ENCODE measurements around the gene GNG5. TPM values are rescaled to one million over a fixed set of nuclear protein-coding genes. Genes with fewer than 3 reads are reported as not detected.
A peak's percentile ranks its signal among the peaks of the same experiment; 100 is the strongest.

Gene GNG5
- total RNA-seq, result 100 to 1,000 TPM; 128 to 132 TPM

DNA sequence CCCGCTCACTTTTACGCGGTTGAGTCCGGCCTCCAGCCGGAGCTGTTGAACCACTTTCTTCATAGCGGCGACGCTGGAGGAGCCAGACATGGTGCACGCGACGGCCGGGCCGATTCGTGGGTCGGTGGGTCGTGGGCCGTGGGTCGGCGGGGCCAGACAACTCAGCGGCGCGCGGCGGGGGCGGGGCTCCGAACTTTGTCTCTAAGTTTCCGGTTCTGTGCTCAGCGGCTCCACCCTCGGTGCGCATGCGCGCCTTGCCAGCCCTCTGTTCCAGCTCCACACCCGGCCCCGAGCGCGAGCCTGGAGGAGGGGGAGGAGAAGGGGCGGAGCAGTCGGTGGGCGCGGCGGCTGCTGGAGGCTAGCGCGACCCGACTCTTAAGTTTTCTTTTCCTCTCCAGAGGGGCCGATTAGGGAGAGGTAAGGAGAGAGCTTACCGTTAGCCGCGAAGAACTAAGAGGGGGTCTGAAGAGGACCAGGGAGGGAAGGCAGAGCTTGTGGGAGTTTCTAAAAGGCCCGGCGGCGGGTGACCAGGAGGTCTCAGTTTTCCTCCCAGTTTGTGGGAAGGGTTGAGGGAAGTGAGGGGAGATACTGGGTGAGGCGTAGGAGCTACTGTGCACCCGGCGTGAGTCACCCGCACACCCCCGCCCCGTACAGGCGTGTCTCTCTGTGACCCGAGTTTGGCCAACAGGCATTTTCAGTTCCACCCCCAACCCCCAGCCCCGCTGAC, at the start of gene GNG5, which contains the start of gene SPATA1:
Gene GNG5, minus strand, starts transcription at position 580 of the 727 bp plus-strand sequence. Its CDS starts 490 bp downstream, at position 90.
Gene SPATA1, plus strand, starts transcription at position 385 of the 727 bp plus-strand sequence. CDS start 9,974 bp downstream, outside the sequence.
- peaks cover 25% of the 10 kb centered on the region for H3K36me3 Mint-ChIP-seq (ENCODE audit: low read depth)
- intact Hi-C loops (cut with micrococcal nuclease), result loop anchor here (1.0 to 10.0 kb wide), 12 partner anchors 27 to 769 kb away; partner anchors contain the start of genes MCOLN2, PRKACB, RPF1 and SSX2IP
- H3K4me1 Mint-ChIP-seq (ENCODE audit: low read depth), result peaks cover 27% of the 10 kb centered on the region
- peak within 1 kb of the TSS; percentile 100 for H3K4me3 Mint-ChIP-seq
- H3K27ac Mint-ChIP-seq, result peak within 1 kb of the TSS; percentile 98
- H3K9me3 Mint-ChIP-seq, result peaks cover 16% of the 10 kb centered on the region
- CTCF ChIA-PET, result interaction anchor here (1.1 to 1.9 kb wide), 8 partner anchors 17 to 439 kb away, joined by 3 to 7 read pairs (median 4); no protein-coding TSS in a partner anchor
- peak; percentile 97 for DNase-seq
- no peaks in the 10 kb centered on the region for H3K27me3 Mint-ChIP-seq (ENCODE audit: low read depth)

DNA sequence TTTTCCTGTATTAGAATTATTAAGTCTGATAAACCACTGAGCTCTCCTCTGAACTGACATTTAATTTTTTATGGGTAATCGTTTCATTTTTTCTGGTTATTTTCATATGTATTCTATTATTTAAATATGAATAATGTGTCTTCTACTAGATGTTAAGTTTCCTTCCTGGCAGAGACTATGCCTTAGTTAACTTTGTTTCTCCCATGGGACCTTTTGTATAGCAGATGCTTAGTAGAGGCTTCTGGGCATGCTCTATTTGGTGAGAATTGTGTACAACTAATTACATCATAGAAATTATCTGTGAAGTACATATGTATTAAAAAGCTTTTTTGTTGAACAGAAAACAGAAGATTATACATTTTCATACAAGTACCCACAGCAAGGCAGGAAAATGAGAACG, 44.4 kb upstream of the GNG5 start:
- intact Hi-C loops (cut with micrococcal nuclease), result no loop called here
- no peaks in the 10 kb centered on the region for H3K27me3 Mint-ChIP-seq (ENCODE audit: low read depth)
- no peaks in the 10 kb centered on the region for H3K9me3 Mint-ChIP-seq
- CTCF ChIA-PET, result no interaction called here
- H3K4me1 Mint-ChIP-seq (ENCODE audit: low read depth), result no peaks in the 10 kb centered on the region
- peaks cover 4% of the 10 kb centered on the region for H3K36me3 Mint-ChIP-seq (ENCODE audit: low read depth)
- no peak overlapping the region for H3K27ac Mint-ChIP-seq
- no peak overlapping the region for H3K4me3 Mint-ChIP-seq
- no peak for DNase-seq

DNA sequence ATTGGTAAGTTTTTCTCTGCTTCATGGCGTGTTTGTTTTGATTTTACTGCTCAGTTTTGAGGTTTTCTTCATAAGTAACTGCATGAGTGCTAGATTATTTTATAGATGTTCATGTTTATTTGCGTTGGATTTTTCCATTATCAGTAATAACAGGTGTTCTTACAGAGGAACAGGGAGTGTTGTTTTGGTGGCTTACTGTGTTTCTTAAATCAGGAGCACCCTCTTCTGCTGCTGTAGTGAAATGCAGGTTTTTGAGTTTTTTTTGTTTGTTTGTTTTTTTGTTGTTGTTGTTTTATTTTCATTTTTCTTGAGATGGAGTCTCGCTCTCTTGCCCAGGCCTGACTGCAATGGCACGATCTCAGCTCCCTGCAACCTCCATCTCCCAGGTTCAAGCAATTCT, 35.3 kb upstream of the GNG5 start:
- no peaks in the 10 kb centered on the region for H3K27me3 Mint-ChIP-seq (ENCODE audit: low read depth)
- CTCF ChIA-PET, result interaction anchor here (0.8 to 1.4 kb wide), 2 partner anchors 85 to 104 kb away, joined by 3 to 4 read pairs; no protein-coding TSS in a partner anchor
- no peak overlapping the region for H3K4me3 Mint-ChIP-seq
- peaks cover 12% of the 10 kb centered on the region for H3K4me1 Mint-ChIP-seq (ENCODE audit: low read depth)
- H3K27ac Mint-ChIP-seq, result no peak overlapping the region
- DNase-seq, result no peak
- no peaks in the 10 kb centered on the region for H3K9me3 Mint-ChIP-seq
- H3K36me3 Mint-ChIP-seq (ENCODE audit: low read depth), result peaks cover 5% of the 10 kb centered on the region
- intact Hi-C loops (cut with micrococcal nuclease), result loop anchor here (1.0 kb wide), 1 partner anchor 99 kb away; no protein-coding TSS in a partner anchor

DNA sequence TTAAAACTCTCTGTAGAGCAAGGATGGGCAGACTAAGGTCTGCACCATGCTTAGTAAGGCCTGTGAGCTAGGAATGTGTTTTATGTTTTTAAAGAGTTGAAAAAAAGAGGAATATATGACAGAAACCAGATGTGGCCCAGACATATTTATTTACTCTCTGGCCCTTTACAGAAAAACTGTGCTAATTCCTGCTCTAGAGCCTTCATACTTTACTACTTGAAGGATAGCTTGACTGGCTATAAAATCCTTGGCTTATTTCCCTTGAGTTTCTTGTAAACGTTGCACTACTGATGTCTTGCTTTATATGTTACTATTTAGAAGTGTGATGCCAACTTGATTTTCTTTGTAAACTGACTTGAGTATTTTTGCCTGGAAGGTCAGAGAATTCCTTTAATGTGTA, 34.4 kb upstream of the GNG5 start:
- Mint-ChIP-seq H3K9me3 (no peaks in the 10 kb centered on the region), H3K27ac (no peak overlapping the region), H3K36me3 (ENCODE audit: low read depth) (peaks cover 5% of the 10 kb centered on the region), H3K27me3 (ENCODE audit: low read depth) (no peaks in the 10 kb centered on the region), H3K4me3 (no peak overlapping the region), H3K4me1 (ENCODE audit: low read depth) (peaks cover 12% of the 10 kb centered on the region)
- CTCF ChIA-PET, result interaction anchor here (0.6 to 1.8 kb wide), 2 partner anchors 11 to 80 kb away, joined by 3 to 6 read pairs; no protein-coding TSS in a partner anchor
- no peak for DNase-seq
- intact Hi-C loops (cut with micrococcal nuclease), result loop anchor here (1.0 kb wide), 1 partner anchor 98 kb away; no protein-coding TSS in a partner anchor

DNA sequence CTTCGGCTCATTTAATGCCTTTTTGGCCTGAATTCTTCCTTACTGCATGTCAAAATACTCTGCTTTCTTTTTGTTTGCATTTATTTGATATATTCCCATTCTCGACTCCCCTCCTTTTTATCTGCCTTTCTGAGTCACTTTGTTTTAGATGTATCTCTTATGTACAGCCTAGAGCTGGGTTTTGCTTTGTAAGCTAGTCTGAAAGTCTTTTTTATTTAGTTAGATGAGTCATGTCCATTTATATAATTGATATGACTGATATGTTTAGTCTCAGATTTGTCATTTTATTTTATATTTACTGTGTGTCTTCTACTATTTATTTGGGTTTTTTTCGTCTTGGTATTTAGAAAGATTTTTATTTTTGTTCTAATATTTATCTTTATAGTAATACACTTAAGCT, 33.6 kb upstream of the GNG5 start:
- no peaks in the 10 kb centered on the region for H3K27me3 Mint-ChIP-seq (ENCODE audit: low read depth)
- CTCF ChIA-PET, result interaction anchor here (1.8 kb wide), 1 partner anchor 81 kb away, joined by 6 read pairs; no protein-coding TSS in a partner anchor
- peaks cover 12% of the 10 kb centered on the region for H3K4me1 Mint-ChIP-seq (ENCODE audit: low read depth)
- DNase-seq, result no peak
- H3K36me3 Mint-ChIP-seq (ENCODE audit: low read depth), result peaks cover 5% of the 10 kb centered on the region
- intact Hi-C loops (cut with micrococcal nuclease), result loop anchor here (10.0 kb wide), 1 partner anchor 605 kb away; no protein-coding TSS in a partner anchor
- H3K27ac Mint-ChIP-seq, result no peak overlapping the region
- H3K9me3 Mint-ChIP-seq, result no peaks in the 10 kb centered on the region
- no peak overlapping the region for H3K4me3 Mint-ChIP-seq

DNA sequence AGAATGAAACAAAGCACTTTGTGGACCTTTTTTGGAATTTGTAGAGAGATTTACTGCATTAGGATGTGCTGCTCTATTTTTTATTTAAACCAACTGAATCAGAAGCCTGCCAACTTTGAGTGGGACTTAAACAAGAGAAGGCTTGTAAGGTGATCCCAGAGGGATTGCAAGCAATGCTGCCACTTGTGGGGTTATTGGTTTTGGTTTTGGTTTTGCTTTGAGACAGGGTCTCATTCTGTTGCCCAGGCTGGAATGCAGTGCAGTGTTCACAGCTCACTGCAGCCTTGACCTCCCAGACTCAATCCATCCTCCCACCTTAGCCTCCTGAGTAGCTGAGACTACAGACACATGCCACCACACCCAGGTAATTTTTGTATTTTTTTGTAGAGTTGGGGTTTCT, 32.2 kb upstream of the GNG5 start:
- no peak overlapping the region for H3K4me3 Mint-ChIP-seq
- CTCF ChIA-PET, result no interaction called here

DNA sequence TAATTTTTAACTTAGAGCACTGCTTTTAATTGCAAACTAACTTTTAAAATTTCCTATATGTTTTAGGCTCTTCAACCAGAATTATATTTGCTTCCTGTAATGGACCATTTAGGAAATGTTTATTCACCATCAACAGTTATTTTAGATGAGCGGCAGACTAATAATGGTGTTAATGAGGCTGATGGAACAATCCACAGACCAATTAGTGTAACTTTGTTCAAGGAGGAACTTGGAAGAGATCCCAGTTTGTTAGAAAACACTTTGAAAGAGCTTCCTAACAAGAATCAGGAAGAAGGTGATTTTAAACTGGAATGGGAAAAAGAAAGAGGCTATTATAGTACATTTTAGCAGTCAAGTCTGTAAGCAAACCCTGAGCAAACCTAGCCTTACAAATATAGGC, 19.4 kb upstream of the GNG5 start:
- Mint-ChIP-seq H3K36me3 (ENCODE audit: low read depth) (peaks cover 3% of the 10 kb centered on the region), H3K9me3 (peaks cover 2% of the 10 kb centered on the region), H3K27me3 (ENCODE audit: low read depth) (no peaks in the 10 kb centered on the region), H3K4me1 (ENCODE audit: low read depth) (no peaks in the 10 kb centered on the region), H3K27ac (no peak overlapping the region), H3K4me3 (no peak overlapping the region)
- intact Hi-C loops (cut with micrococcal nuclease), result no loop called here
- CTCF ChIA-PET, result no interaction called here
- no peak for DNase-seq

More for the DNA sequence above, 32.2 kb upstream of the GNG5 start:
- Mint-ChIP-seq H3K9me3 (no peaks in the 10 kb centered on the region), H3K4me1 (ENCODE audit: low read depth) (peaks cover 12% of the 10 kb centered on the region), H3K27ac (no peak overlapping the region), H3K36me3 (ENCODE audit: low read depth) (peaks cover 5% of the 10 kb centered on the region), H3K27me3 (ENCODE audit: low read depth) (no peaks in the 10 kb centered on the region)
- intact Hi-C loops (cut with micrococcal nuclease), result loop anchor here (10.0 kb wide), 1 partner anchor 604 kb away; no protein-coding TSS in a partner anchor
- no peak for DNase-seq

DNA sequence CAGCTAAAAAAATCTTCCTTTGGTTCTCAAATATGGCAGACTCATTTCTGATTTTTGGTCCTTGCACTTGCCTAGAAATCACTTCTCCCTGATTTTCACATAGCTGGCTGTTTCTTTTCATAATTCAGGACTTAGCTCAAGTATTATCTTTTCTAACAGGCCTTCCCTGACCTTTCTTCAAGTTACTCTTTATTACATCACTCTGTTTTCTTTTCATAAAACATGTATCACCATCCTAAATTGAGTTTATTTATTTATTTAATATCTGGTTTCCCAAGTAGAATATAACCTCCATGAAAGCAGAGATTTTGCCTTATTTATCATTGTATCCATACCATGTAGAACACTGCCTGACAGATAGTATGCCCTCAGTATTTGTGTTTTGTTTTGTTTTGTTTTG, 18.2 kb upstream of the GNG5 start:
- Mint-ChIP-seq H3K27me3 (ENCODE audit: low read depth) (no peaks in the 10 kb centered on the region), H3K4me1 (ENCODE audit: low read depth) (no peaks in the 10 kb centered on the region), H3K27ac (no peak overlapping the region), H3K4me3 (no peak overlapping the region), H3K36me3 (ENCODE audit: low read depth) (peaks cover 3% of the 10 kb centered on the region), H3K9me3 (peaks cover 2% of the 10 kb centered on the region)
- CTCF ChIA-PET, result no interaction called here
- intact Hi-C loops (cut with micrococcal nuclease), result no loop called here
- no peak for DNase-seq

DNA sequence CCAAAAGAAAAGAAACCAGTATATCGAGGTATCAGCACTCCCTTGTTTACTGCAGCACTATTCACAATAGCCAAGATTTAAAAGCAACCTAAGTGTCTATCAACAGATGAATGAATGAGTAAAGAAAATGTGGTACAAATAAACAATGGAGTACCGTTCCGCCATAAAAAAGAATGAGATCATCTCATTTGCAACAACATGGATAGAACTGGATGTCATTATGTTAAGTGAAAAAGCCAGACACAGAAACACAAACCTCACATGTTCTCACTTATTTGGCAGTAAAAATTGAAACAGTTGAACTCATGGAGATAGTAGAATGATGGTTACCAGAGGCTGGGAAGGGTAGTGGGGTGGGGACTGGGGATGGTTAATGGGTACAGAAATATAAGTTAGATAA, 4.3 kb upstream of the GNG5 start:
- Mint-ChIP-seq H3K9me3 (peaks cover 16% of the 10 kb centered on the region), H3K4me1 (ENCODE audit: low read depth) (no peaks in the 10 kb centered on the region), H3K36me3 (ENCODE audit: low read depth) (peaks cover 7% of the 10 kb centered on the region), H3K27ac (no peak overlapping the region), H3K27me3 (ENCODE audit: low read depth) (no peaks in the 10 kb centered on the region), H3K4me3 (no peak overlapping the region)
- DNase-seq, result no peak
- CTCF ChIA-PET, result interaction anchor here (0.8 kb wide), 1 partner anchor 110 kb away, joined by 3 read pairs; no protein-coding TSS in a partner anchor
- intact Hi-C loops (cut with micrococcal nuclease), result no loop called here

DNA sequence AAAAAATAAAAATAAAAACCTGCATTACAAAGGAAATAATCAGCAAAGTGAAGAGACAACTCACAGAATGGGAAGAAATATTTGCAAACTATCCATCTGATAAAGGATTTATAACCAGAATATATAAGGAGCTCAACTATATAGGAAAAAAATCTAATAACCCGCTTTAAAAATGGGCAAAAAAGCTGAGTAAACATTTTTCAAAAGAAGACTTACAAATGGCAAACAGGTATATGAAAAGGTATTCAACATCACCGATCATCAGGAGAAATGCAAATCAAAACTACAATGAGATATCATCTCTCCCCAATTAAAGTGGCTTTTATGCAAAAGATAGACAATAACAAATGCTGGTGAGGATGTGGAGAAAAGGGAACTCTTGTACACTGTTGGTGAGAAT, 3.8 kb upstream of the GNG5 start:
- peaks cover 16% of the 10 kb centered on the region for H3K9me3 Mint-ChIP-seq
- H3K27ac Mint-ChIP-seq, result no peak overlapping the region
- CTCF ChIA-PET, result interaction anchor here (0.8 kb wide), 1 partner anchor 111 kb away, joined by 3 read pairs; no protein-coding TSS in a partner anchor
- DNase-seq, result no peak
- no peak overlapping the region for H3K4me3 Mint-ChIP-seq
- intact Hi-C loops (cut with micrococcal nuclease), result no loop called here
- peaks cover 11% of the 10 kb centered on the region for H3K36me3 Mint-ChIP-seq (ENCODE audit: low read depth)
- H3K27me3 Mint-ChIP-seq (ENCODE audit: low read depth), result no peaks in the 10 kb centered on the region
- no peaks in the 10 kb centered on the region for H3K4me1 Mint-ChIP-seq (ENCODE audit: low read depth)

DNA sequence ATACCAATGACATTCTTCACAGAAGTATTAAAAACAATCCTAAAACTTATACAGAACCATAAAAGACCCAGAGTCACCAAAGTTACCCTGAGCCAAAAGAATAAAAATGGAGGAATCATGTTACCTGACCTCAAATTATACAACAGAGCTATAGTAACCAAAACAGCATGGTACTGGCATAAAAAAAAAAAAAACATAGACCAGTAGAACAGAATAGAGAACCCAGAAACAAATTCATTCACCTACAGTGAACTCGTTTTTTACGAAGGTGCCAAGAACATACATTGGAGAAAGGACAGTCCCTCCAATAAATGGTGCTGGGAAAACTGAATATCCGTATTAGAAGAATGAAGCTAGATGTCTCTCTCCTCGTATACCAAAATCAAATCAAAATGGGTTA, 2.6 kb upstream of the GNG5 start:
- intact Hi-C loops (cut with micrococcal nuclease), result loop anchor here (5.0 to 10.0 kb wide), 2 partner anchors 486 to 693 kb away; partner anchors contain the start of genes MCOLN2 and SYDE2
- no peak for DNase-seq
- Mint-ChIP-seq H3K9me3 (peaks cover 16% of the 10 kb centered on the region), H3K27me3 (ENCODE audit: low read depth) (no peaks in the 10 kb centered on the region), H3K36me3 (ENCODE audit: low read depth) (peaks cover 15% of the 10 kb centered on the region), H3K4me3 (no peak overlapping the region), H3K4me1 (ENCODE audit: low read depth) (peaks cover 8% of the 10 kb centered on the region), H3K27ac (no peak overlapping the region)
- CTCF ChIA-PET, result interaction anchor here (0.6 to 0.7 kb wide), 2 partner anchors 52 to 113 kb away, joined by 3 to 4 read pairs; no protein-coding TSS in a partner anchor

DNA sequence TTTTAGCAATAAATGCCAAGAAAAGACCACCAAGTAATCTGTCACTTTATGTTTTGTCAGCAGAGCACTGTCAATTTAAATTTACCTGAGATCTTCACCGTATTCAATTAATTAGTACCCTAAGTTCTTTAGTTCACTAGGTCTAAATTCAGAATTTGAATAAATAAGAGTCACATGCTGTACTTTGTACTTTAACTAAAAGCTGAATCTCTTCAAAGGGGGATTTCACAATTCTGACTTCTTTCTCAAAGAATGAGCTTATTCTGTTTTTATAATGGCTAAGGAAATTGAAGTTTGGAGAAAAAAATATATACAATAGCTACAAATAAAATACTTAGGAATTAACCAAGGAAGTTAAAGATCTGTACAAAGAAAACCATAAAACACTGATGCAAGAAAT, 2.1 kb upstream of the GNG5 start:
- peaks cover 16% of the 10 kb centered on the region for H3K9me3 Mint-ChIP-seq
- H3K27ac Mint-ChIP-seq, result no peak overlapping the region
- no peak overlapping the region for H3K4me3 Mint-ChIP-seq
- peaks cover 15% of the 10 kb centered on the region for H3K36me3 Mint-ChIP-seq (ENCODE audit: low read depth)
- H3K4me1 Mint-ChIP-seq (ENCODE audit: low read depth), result peaks cover 13% of the 10 kb centered on the region
- CTCF ChIA-PET, result interaction anchor here (0.6 to 0.7 kb wide), 2 partner anchors 52 to 63 kb away, joined by 3 read pairs; no protein-coding TSS in a partner anchor
- DNase-seq, result no peak
- H3K27me3 Mint-ChIP-seq (ENCODE audit: low read depth), result no peaks in the 10 kb centered on the region
- intact Hi-C loops (cut with micrococcal nuclease), result loop anchor here (5.0 to 10.0 kb wide), 2 partner anchors 486 to 694 kb away; partner anchors contain the start of genes MCOLN2 and SYDE2

Data from activated naive CD4-positive, alpha-beta T cell treated with anti-CD3 and anti-CD28 coated beads for 36 hours (primary cell).